HCT116 (cell line): Measurements from ENCODE around the gene SMCO4. TPM values are rescaled to one million over a fixed set of nuclear protein-coding genes. Genes with fewer than 3 reads are reported as not detected.

ENCODE experiments used
- ATAC-seq: fragments of 200-7000 bp; cut with Tn5 transposase; 2 replicates; pipeline ENCODE4 v1.9.1; 2020; ENCODE audit warnings: mild to moderate bottlenecking, moderate library complexity
- BruUV-seq: library from RNA; stranded (reverse); fragments of 400-500 nt; replicated peaks from 2 replicates; lab custom pipeline; 2021; lab: Mats Ljungman, UMichigan
- CTCF ChIA-PET: fragments of 300-600 bp; sonication (Branson Sonifier 250); formaldehyde crosslinking; loops from one replicate; lab custom pipeline; 2021; ENCODE audit warnings: antibody characterized with exemption; lab: Charles Lee
- POLR2A ChIA-PET: fragments of 300-600, 350-600 bp; sonication (Branson Sonifier 250); formaldehyde crosslinking; loops from one replicate; lab custom pipeline; 2021; ENCODE audit warnings: antibody characterized with exemption; lab: Charles Lee
- RAD21 ChIA-PET, 2 experiments: fragments of 300-600 bp; sonication (Branson Sonifier 250); formaldehyde crosslinking; loops; one replicate each; lab custom pipeline; 2023; ENCODE audit warnings: low total read pairs in 2 of 2; ENCODE audit not compliant: uncharacterized antibody in 2 of 2, unreplicated experiment in 2 of 2, low non-redundant PET in 1 of 2; lab: Charles Lee
- DNase-seq: peaks from one replicate; pipeline ENCODE4 v3.0.0-alpha.2; 2010; ENCODE audit warnings: low read depth, low spot score
- H2AFZ ChIP-seq: fragments of 200-600 bp; shearing (Covaris generic), sonication (generic); 2 replicates; pipeline ENCODE4 v1.6.1; 2017; ENCODE audit warnings: low read depth, mixed run types, mixed read lengths, antibody characterized with exemption, low read length; ENCODE audit not compliant: poor library complexity, severe bottlenecking
- H3K27ac ChIP-seq: 2 replicates; pipeline ENCODE4 v1.5.1; 2012; ENCODE audit warnings: low read depth, low read length
- H3K27me3 ChIP-seq: fragments of 200-600 bp; sonication (generic); 2 replicates; pipeline ENCODE4 v1.6.1; 2016; ENCODE audit warnings: mixed run types, low read length, mixed read lengths; ENCODE audit not compliant: insufficient read depth
- H3K36me3 ChIP-seq, 2 experiments: fragments of 200-500 bp in 1 of 2; fragments of 200-600 bp in 1 of 2; sonication (Bioruptor generic) in 1 of 2; sonication (generic) in 1 of 2; 2 replicates each; pipeline versions ENCODE4 v1.5.1 to v1.6.1; 2014 to 2016; ENCODE audit warnings: low read length in 2 of 2, inconsistent platforms in 1 of 2, mixed read lengths in 1 of 2, mixed run types in 1 of 2; ENCODE audit not compliant: insufficient read depth in 2 of 2, control insufficient read depth in 1 of 2
- H3K4me1 ChIP-seq, 2 experiments: fragments of 200-600 bp in 1 of 2; sonication (generic) in 1 of 2; 2 replicates each; pipeline versions ENCODE4 v1.5.1 to v1.6.1; 2012 to 2017; ENCODE audit warnings: low read length in 2 of 2, inconsistent platforms in 1 of 2, mild to moderate bottlenecking in 1 of 2, mixed read lengths in 1 of 2, mixed run types in 1 of 2, moderate library complexity in 1 of 2; ENCODE audit not compliant: insufficient read depth in 2 of 2, control insufficient read depth in 1 of 2
- H3K4me2 ChIP-seq: fragments of 200-600 bp; sonication (generic); 2 replicates; pipeline ENCODE4 v1.6.1; 2017; ENCODE audit warnings: mixed run types, low read length, mixed read lengths
- H3K4me3 ChIP-seq, 2 experiments: fragments of 200-600 bp in 1 of 2; sonication (generic) in 1 of 2; replicated peaks in 1 of 2; 2 replicates each; pipeline ENCODE4 v1.5.1; 2011 to 2016; ENCODE audit warnings: low read length in 2 of 2, control low read depth in 1 of 2, low read depth in 1 of 2, mild to moderate bottlenecking in 1 of 2, mixed read lengths in 1 of 2, mixed run types in 1 of 2
- H3K79me2 ChIP-seq: fragments of 200-600 bp; sonication (generic); 2 replicates; pipeline ENCODE4 v1.6.1; 2017; ENCODE audit warnings: mild to moderate bottlenecking, mixed run types, low read length, moderate library complexity, mixed read lengths; ENCODE audit not compliant: insufficient read depth
- H3K9ac ChIP-seq: fragments of 200-600 bp; sonication (generic); 2 replicates; pipeline ENCODE4 v1.6.1; 2016; ENCODE audit warnings: low read length, mixed read lengths
- H3K9me2 ChIP-seq: fragments of 200-600 bp; sonication (generic), shearing (Covaris generic); 2 replicates; pipeline ENCODE4 v1.6.1; 2017; ENCODE audit warnings: mixed run types, mild to moderate bottlenecking, moderate library complexity; ENCODE audit not compliant: insufficient read depth
- H3K9me3 ChIP-seq, 2 experiments: fragments of 200-500 bp in 1 of 2; fragments of 200-600 bp in 1 of 2; sonication (Bioruptor generic) in 1 of 2; sonication (generic) in 1 of 2; 2 replicates each; pipeline ENCODE4 v1.6.1; 2014 to 2017; ENCODE audit warnings: low read length in 2 of 2, mixed read lengths in 2 of 2, inconsistent platforms in 1 of 2, low read depth in 1 of 2, mild to moderate bottlenecking in 1 of 2, mixed run types in 1 of 2, moderate library complexity in 1 of 2; ENCODE audit not compliant: control insufficient read depth in 1 of 2, insufficient read depth in 1 of 2
- H4K20me1 ChIP-seq: fragments of 200-600 bp; sonication (generic), shearing (Covaris generic); 2 replicates; pipeline ENCODE4 v1.6.1; 2017; ENCODE audit warnings: mixed run types, mild to moderate bottlenecking, moderate library complexity; ENCODE audit not compliant: insufficient read depth
- EGR1 ChIP-seq: IDR thresholded peaks from 2 replicates; pipeline ENCODE4 v1.6.1; 2012; ENCODE audit warnings: low read depth
- ELF1 ChIP-seq: IDR thresholded peaks from 2 replicates; pipeline ENCODE4 v1.6.1; 2012; ENCODE audit warnings: low read depth, borderline replicate concordance
- EZH2 ChIP-seq: fragments of 200-600 bp; sonication (generic); IDR thresholded peaks from 2 replicates; pipeline ENCODE4 v1.6.1; 2017; ENCODE audit warnings: antibody characterized with exemption, mixed run types
- EZH2phosphoT487 ChIP-seq: fragments of 200-600 bp; IDR thresholded peaks from 2 replicates; pipeline ENCODE4 v1.6.1; 2018; ENCODE audit warnings: antibody characterized with exemption, borderline replicate concordance
- REST ChIP-seq: IDR thresholded peaks from 2 replicates; pipeline ENCODE4 v1.6.1; 2012; ENCODE audit warnings: low read depth
- ZBTB33 ChIP-seq: IDR thresholded peaks from 2 replicates; pipeline ENCODE4 v1.6.1; 2011; ENCODE audit warnings: mild to moderate bottlenecking, low read length, moderate library complexity; ENCODE audit not compliant: insufficient replicate concordance; ENCODE audit errors: extremely low read depth
- intact Hi-C: fragments of 100-400 bp; cut with micrococcal nuclease; formaldehyde crosslinking; loops from 2 replicates; pipeline ENCODE4 v1.10.0; 2022
- total RNA-seq: library from RNA; stranded (reverse); gene quantifications from one replicate; pipeline ENCODE4 v1.2.1, GENCODE V29; 2021; ENCODE audit not compliant: unreplicated experiment

Gene SMCO4
- total RNA-seq, 1 experiment from 2014 or later: 23.1 TPM

DNA sequence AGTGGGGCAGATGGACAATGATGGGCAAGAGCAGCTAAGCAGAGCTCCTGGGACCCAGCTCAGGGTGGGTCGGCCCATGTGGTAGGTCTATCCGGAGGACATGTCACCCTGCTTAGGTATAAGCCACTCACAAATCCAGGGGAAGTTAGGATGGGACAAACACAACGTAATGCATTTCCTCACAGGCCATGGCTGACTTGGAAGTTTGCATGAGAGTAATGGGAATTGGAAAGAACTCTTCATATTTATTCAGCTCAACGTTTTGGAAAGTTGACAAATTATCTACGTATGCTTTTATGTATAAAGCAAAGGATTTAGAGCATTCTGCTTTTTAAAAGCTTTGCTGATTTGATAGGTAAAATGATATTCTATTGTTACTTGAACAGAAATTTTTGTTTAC lies 74.9 kb downstream of the SMCO4 start:
- Histone ChIP-seq H3K4me2 (no peak overlapping the region), H3K79me2 (no peaks in the 10 kb centered on the region), H4K20me1 (no peaks in the 10 kb centered on the region), H3K27me3 (no peaks in the 10 kb centered on the region), H3K27ac (no peak overlapping the region), H3K36me3 (no peaks in the 10 kb centered on the region), H2AFZ (no peak overlapping the region), H3K4me1 (no peaks in the 10 kb centered on the region), H3K9me2 (no peaks in the 10 kb centered on the region), H3K9ac (no peak overlapping the region), H3K4me3 (no peak overlapping the region), H3K9me3 (no peaks in the 10 kb centered on the region)
- intact Hi-C loops: no loop called here
- no peak for ATAC-seq
- DNase-seq: no peak
- RAD21 ChIA-PET: no interaction called here
- CTCF ChIA-PET: no interaction called here
- TF ChIP-seq EGR1 (no peak), EZH2phosphoT487 (no peak), REST (no peak), ZBTB33 (no peak), EZH2 (no peak), ELF1 (no peak)
- POLR2A ChIA-PET: no interaction called here
- BruUV-seq: no TSS peak
